ENCODE measurements around the gene NAGS. TPM values are rescaled to one million over a fixed set of nuclear protein-coding genes. Genes with fewer than 3 reads are reported as not detected.

NAGS gene
- total and polyA plus RNA-seq, 2 donors (not counting 1 experiment from before 2014, with no cell fraction given): 0.66 to 2.2 TPM

- Histone ChIP-seq H4K20me1 (ENCODE audit: control insufficient read depth, insufficient read depth, low read length, poor library complexity, severe bottlenecking) (no peaks in the 10 kb centered on the region), H3K36me3 (replicated peaks in 1 of 2; ENCODE audit: control extremely low read depth in 1 of 2, control insufficient read depth in 1 of 2, extremely low read depth in 1 of 2, insufficient read depth in 2 of 2, low read length in 1 of 2) (no peaks in the 10 kb centered on the region), H3K9ac (ENCODE audit: low read length) (no peak overlapping the region), H3K9me3 (ENCODE audit: control extremely low read depth in 1 of 3, control insufficient read depth in 2 of 3, insufficient read depth in 1 of 3, low read length in 2 of 3) (peaks cover 0 to 5% (median 0%) of the 10 kb centered on the region in 3 donors), H3K4me2 (replicated peaks; ENCODE audit: low read depth, low read length, poor library complexity, severe bottlenecking) (no peak overlapping the region), H3K79me2 (ENCODE audit: control insufficient read depth, insufficient read depth, low read length) (no peaks in the 10 kb centered on the region), H3K27ac (ENCODE audit: low read length in 2 of 2) (no peak overlapping the region), H3K27me3 (replicated peaks in 1 of 4; ENCODE audit: control extremely low read depth in 1 of 4, control insufficient read depth in 3 of 4, insufficient read depth in 4 of 4, low read length in 3 of 4) (peaks cover 0 to 43% (median 28%) of the 10 kb centered on the region in 4 experiments), H3K4me3 (ENCODE audit: control extremely low read depth in 1 of 5, extremely low read depth in 1 of 5, insufficient read depth in 1 of 5, low read depth in 2 of 5, low read length in 4 of 5) (no peak overlapping the region), H2AFZ (ENCODE audit: insufficient read depth, low read depth, low read length, poor library complexity, severe bottlenecking) (no peak overlapping the region), H3K4me1 (ENCODE audit: control insufficient read depth in 2 of 2, insufficient read depth in 2 of 2, low read length in 2 of 2) (peaks cover 10 to 11% of the 10 kb centered on the region in 2 donors)
- Mint-ChIP-seq H3K4me3 (no peak overlapping the region), H3K27me3 (peaks cover 49% of the 10 kb centered on the region), H3K27ac (no peak overlapping the region), H3K9me3 (ENCODE audit: insufficient read depth) (no peaks in the 10 kb centered on the region), H3K4me1 (peaks cover 2% of the 10 kb centered on the region)
- TF ChIP-seq CTCF (IDR thresholded peaks at IDR 0.05): no peak
- TF ChIP-seq EZH2 (IDR thresholded peaks at IDR 0.05; ENCODE audit: borderline replicate concordance, insufficient read depth, low read depth, low read length, poor library complexity, severe bottlenecking): no peak
- DNase-seq (no peak), ATAC-seq (ENCODE audit: low read depth) (no peak)
- WGBS (ENCODE audit: insufficient coverage): 80% methylated on average over 1 of the region's 2 CpGs
- CTCF ChIA-PET: interaction anchor here (2.5 kb wide), 1 partner anchor 38 kb away, joined by 10 read pairs; no protein-coding TSS in a partner anchor
- intact Hi-C loops (cut with micrococcal nuclease): no loop called here
- POLR2A ChIA-PET: no interaction called here
Measured at GRCh38 chr17:43982171-43982570, 22.3 kb upstream of the NAGS start.

GRCh38 chr17:43983196-43983514 lies 21.3 kb upstream of the NAGS start:
- Mint-ChIP-seq H3K27me3 (peaks cover 55% of the 10 kb centered on the region), H3K9me3 (ENCODE audit: insufficient read depth) (no peaks in the 10 kb centered on the region), H3K4me3 (peak overlapping the region; percentile 34), H3K4me1 (peaks cover 2% of the 10 kb centered on the region), H3K27ac (no peak overlapping the region)
- WGBS (ENCODE audit: insufficient coverage): 5% methylated on average over 3 of the region's 5 CpGs
- no peak overlapping the region for H3K9ac ChIP-seq (ENCODE audit: low read length)
- ATAC-seq (ENCODE audit: low read depth): no peak
- no peaks in the 10 kb centered on the region for H4K20me1 ChIP-seq (ENCODE audit: control insufficient read depth, insufficient read depth, low read length, poor library complexity, severe bottlenecking)
- H3K4me2 ChIP-seq (replicated peaks; ENCODE audit: low read depth, low read length, poor library complexity, severe bottlenecking): peak overlapping the region; percentile 67
- no peak overlapping the region for H2AFZ ChIP-seq (ENCODE audit: insufficient read depth, low read depth, low read length, poor library complexity, severe bottlenecking)
- intact Hi-C loops (cut with micrococcal nuclease): no loop called here
- CTCF ChIA-PET: interaction anchor here (2.5 kb wide), 1 partner anchor 39 kb away, joined by 10 read pairs; no protein-coding TSS in a partner anchor
- H3K4me1 ChIP-seq (ENCODE audit: control insufficient read depth in 2 of 2, insufficient read depth in 2 of 2, low read length in 2 of 2): peaks cover 10 to 11% of the 10 kb centered on the region in 2 donors
- H3K27me3 ChIP-seq (replicated peaks in 1 of 4; ENCODE audit: control extremely low read depth in 1 of 4, control insufficient read depth in 3 of 4, insufficient read depth in 4 of 4, low read length in 3 of 4): peaks cover 0 to 46% (median 30%) of the 10 kb centered on the region in 4 experiments
- TF ChIP-seq EZH2 (IDR thresholded peaks at IDR 0.05; ENCODE audit: borderline replicate concordance, insufficient read depth, low read depth, low read length, poor library complexity, severe bottlenecking) (no peak), CTCF (IDR thresholded peaks at IDR 0.05) (no peak)
- no peaks in the 10 kb centered on the region for H3K36me3 ChIP-seq (replicated peaks in 1 of 2; ENCODE audit: control extremely low read depth in 1 of 2, control insufficient read depth in 1 of 2, extremely low read depth in 1 of 2, insufficient read depth in 2 of 2, low read length in 1 of 2)
- no peak overlapping the region for H3K27ac ChIP-seq (ENCODE audit: low read length in 2 of 2)
- no peak for DNase-seq
- H3K79me2 ChIP-seq (ENCODE audit: control insufficient read depth, insufficient read depth, low read length): no peaks in the 10 kb centered on the region
- POLR2A ChIA-PET: no interaction called here
- peaks cover 0 to 5% (median 0%) of the 10 kb centered on the region in 3 donors for H3K9me3 ChIP-seq (ENCODE audit: control extremely low read depth in 1 of 3, control insufficient read depth in 2 of 3, insufficient read depth in 1 of 3, low read length in 2 of 3)
- H3K4me3 ChIP-seq (ENCODE audit: control extremely low read depth in 1 of 5, extremely low read depth in 1 of 5, insufficient read depth in 1 of 5, low read depth in 2 of 5, low read length in 4 of 5): no peak overlapping the region

Measured in B cell (primary cell).